Measurements from ENCODE around the gene KLF15.

DNA sequence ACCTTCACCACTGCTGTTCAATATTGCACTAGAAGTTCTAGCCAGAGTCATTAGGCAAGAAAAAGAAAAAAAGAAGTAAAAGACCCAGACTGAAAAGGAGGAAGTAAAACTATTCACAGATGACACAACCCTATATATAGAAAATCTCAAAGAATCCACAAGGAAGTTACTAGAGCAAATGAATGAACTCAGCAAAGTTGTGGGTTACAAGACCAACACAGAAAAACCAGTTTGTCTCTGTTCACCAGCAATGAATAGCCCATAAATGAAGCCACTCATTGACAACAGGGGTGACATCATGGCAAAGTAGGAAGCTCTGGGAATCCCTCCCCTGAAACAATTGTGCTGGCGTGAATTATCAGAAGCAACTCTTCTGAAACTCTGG is 42.1 kb upstream of the KLF15 start:
- no peak for TF ChIP-seq POLR2AphosphoS5 (IDR thresholded peaks at IDR 0.05; ENCODE audit: insufficient read depth in 1 of 2, low read depth in 1 of 2)
- TF ChIP-seq, protein P1, sequence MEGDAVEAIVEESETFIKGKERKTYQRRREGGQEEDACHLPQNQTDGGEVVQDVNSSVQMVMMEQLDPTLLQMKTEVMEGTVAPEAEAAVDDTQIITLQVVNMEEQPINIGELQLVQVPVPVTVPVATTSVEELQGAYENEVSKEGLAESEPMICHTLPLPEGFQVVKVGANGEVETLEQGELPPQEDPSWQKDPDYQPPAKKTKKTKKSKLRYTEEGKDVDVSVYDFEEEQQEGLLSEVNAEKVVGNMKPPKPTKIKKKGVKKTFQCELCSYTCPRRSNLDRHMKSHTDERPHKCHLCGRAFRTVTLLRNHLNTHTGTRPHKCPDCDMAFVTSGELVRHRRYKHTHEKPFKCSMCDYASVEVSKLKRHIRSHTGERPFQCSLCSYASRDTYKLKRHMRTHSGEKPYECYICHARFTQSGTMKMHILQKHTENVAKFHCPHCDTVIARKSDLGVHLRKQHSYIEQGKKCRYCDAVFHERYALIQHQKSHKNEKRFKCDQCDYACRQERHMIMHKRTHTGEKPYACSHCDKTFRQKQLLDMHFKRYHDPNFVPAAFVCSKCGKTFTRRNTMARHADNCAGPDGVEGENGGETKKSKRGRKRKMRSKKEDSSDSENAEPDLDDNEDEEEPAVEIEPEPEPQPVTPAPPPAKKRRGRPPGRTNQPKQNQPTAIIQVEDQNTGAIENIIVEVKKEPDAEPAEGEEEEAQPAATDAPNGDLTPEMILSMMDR (IDR thresholded peaks at IDR 0.05): no peak

Measured in vagina (tissue), 2 donors.